GM18526 (cell line): ENCODE data around the gene SRR.

Source experiments
- POLR2A ChIP-seq: IDR thresholded peaks from 3 replicates; pipeline ENCODE4 v1.6.1; 2011; ENCODE audit not compliant: insufficient read length; ENCODE audit errors: extremely low read depth

The SRR gene

DNA sequence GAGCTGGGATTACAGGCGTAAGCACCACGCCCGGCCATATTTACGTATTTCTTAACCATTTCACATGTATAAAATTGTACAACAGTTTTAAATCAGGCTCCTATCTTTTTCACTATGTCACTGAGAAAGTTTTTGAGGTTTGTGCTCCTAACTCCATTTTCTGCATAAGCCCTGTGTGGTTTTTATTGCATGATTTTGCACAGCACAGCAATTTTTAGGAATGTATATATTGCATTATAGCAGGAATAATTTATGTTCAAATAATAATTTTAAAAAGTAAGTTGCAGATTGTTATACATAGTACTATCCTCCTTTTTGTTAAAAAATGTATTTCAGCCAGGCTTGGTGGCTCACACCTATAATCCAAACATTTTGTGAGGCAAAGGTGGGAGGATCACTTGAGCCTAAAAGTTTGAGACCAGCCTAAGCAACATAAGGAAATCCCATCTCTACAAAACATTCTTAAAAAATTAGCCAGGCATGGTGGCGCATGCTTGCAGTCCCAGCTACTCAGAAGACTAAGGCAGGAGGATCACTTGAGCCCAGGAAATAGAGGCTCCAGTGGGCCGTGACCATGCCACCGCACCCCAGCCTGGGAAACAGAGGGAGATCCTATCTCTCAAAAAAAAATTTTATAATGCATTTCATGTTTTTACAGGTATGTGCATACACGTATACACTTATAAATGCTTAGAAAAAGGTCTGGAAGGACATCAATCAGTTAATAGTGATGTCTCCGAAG is 26.1 kb upstream of the SRR start:
- TF ChIP-seq POLR2A, result no peak

DNA sequence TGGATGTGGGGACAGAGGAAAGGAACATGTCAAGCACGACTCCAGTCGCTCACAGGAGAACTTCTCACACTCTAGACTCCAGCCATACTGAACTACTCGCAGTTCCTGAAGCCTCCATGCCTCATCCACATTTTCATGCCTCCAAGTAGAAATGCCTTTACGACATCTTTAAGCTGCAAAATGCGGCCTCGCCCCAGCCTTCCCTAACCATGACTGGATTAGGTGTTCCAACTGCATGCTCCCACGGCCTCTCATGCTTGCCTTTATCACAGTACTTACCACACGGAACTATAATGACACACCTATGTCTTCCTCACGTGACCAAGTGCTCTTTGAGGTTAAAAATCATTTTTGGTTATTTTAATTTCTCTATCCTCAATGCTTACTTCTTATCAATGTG is 24.0 kb upstream of the SRR start:
- no peak for TF ChIP-seq POLR2A

DNA sequence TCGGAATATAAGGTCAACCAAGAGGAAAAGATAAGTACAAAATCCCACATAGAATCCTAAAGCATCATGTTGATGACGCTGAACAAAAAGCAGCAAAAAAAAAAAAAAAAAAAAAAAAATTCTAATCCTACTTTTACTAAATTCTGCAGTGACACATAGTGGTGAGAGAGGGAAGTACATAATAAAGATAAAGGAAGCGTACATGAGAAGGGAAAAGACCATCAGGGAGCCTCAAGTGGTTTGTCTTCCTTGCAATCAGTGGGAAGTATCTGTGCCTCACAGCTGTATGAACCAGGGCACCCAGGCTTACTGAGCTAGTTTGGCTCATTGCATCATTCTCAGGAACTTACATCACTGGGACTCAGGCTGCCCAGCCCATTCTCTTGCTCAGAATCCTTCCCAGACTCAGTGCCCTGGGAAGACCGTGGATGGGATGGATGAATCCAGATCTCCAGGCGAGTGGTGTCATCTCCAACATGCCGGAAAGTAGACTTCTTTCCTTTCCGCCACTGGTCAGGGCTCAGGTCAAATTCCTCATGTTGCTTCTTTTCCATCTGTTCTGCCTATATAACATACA is 21.4 kb upstream of the SRR start:
- no peak for TF ChIP-seq POLR2A

DNA sequence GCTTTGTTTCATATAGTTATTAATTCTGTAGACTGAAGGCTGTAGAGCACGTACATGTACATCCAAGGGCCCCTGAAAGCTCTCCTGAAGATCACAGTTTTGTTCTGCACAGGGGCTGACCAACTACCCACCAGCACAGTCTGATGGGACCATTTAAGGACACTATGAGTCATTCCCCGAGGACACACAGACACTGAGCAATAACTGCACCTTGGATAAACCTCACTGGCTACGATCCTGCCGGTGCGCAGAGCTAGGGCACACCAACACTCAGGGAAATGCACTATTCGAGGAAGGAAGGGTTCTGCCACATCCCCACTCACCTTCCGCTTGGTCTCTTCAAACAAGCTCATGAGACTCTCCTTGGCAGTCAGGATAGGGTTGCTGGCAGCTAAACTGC is 20.4 kb upstream of the SRR start:
- TF ChIP-seq POLR2A, result no peak

DNA sequence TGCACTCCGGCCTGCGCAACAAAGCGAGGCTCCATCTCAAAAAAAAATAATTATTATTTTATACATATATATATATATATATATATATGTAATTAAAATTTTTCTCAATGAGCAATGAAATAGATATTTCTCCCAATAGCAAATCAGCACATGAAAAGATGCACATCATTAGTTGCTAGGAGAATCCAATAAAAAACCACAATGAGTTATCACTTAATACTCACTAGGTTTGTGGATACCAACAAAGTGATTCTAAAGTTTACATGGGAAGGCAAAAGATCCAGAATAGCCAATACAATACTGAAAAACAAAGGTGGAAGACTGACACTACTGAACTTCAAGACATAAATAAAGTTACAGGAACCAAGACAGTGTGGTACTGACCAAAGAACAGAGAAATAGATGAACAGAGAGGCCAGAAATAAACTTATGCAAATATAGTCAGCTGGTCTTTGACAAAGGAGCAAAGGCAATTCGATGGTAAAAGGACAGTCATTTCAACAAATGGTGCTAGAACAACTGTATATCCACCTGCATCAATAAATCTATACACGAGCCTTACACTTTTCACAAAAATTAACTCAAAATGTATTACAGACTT is 13.8 kb upstream of the SRR start:
- no peak for TF ChIP-seq POLR2A

DNA sequence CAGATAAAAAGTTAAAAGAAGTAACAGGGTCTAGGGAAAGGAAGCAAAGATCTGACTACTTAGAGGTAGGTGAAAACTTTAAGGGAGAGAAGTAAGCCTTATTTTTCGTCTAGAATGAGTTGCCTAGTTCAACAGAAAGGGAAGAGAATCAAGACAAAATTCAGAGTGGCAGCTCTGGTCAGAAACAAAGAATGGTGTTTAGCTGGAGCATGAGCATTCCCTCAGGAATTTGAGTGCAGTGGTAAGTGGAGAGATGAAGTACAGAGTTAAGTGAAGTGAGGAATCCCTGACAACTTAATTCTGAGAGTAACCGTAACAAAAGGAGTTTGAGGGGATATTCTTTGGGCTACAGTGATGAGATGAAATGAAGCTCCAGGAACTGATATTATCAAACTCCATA is 11.7 kb upstream of the SRR start:
- no peak for TF ChIP-seq POLR2A

DNA sequence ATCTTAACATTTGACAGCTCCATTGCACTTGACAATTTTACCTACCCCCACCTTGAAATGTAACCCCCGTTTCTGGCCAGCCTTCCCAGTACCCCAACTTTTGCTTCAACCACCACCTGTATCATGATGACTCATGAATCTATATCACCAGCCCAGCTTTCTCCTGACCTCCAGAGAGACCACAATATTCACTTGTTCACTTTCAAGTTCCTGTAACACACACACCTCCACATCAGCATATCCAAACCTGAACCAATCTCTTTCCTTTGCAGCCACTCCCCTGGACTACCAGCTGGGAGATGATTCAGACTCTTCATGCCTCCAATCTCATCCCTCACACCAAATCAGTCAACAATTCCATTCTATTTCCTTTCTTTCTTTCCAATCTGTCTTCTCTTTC is 8.2 kb upstream of the SRR start:
- no peak for TF ChIP-seq POLR2A

GRCh38 chr17:2297023-2297422 is 6.7 kb upstream of the SRR start:
- TF ChIP-seq POLR2A, result no peak

GRCh38 chr17:2299136-2299535 is 4.6 kb upstream of the SRR start:
- no peak for TF ChIP-seq POLR2A

- TF ChIP-seq POLR2A, result no peak
These were observed 4.0 kb upstream of the SRR start for GRCh38 chr17:2299756-2300155.

DNA sequence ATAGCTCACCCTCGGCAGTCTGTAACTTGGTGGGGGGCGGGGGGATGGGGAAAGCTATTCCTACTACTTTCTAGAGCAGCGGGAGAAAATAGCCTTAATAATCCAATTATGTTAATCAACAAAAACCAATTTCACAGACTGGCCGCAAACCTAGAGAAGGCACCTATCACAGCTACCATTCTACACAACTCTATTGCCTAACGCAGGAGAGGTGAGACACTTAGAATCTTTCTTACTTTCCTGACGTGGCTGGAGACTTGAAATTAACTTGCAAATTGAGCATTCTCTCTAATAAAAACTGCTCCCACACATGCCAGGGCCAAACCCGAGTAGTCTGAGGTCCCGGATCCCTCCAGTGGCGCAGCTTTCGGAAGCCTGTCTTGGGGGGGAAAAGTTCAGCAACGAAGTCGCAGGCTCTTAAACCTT is 959 bp upstream of the SRR start:
- no peak for TF ChIP-seq POLR2A

DNA sequence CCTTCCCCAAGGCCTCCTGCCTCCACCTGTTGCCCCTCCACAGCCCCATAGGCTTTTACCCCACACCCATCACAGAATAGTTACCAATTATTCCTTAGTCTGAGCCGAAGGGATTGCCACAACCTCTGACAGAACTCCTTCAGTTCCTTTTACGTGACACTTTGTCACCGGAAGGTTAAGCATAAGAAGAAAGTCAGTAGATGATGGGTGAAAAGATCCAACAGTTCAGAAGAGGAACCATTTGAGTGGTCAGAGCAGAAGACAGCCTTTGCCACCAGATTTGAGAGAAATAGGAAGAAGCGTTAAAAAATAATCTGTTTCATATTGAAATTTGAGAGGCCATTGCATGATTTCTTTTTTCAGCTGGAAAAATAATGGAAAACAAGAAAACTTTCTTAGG is 1.2 kb downstream of the SRR start:
- TF ChIP-seq POLR2A, result no peak

DNA sequence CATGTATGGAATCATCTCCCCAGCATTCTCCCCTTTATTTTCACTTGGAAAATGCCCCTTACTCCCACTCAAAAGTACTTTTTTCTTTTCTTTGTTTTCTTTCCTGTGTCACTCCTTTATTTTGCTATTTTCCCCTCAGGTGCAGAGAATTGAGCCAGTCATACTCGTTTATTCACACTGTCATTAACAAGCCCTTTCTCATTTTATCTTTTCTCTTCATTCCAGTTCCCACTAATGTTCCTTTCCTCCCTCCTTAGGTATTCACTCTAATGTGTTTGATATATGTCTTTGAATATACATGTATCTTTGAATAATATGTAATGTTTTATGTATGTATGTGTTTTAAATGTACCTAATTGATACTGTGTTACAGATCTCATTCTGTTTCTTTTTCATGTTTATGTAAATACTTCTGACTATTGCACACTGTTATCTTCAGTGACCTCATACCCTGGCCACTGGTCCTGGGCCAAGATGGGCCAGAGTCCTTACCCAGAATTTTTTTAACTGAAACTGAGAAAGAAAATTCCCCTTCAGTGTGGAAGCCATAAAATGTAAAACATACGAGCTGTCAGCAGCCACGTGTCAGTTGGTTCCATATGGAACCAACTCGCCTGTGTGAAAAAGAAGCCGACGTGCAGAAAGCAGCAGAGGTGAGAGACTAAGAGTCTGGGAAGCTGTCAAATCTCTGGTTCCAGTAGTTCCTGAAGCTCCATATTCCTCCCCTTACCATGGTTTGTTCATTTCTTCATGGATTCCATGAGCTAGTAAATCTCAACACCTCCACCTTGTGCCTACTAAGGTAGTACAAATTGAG is 5.8 kb downstream of the SRR start:
- no peak for TF ChIP-seq POLR2A

DNA sequence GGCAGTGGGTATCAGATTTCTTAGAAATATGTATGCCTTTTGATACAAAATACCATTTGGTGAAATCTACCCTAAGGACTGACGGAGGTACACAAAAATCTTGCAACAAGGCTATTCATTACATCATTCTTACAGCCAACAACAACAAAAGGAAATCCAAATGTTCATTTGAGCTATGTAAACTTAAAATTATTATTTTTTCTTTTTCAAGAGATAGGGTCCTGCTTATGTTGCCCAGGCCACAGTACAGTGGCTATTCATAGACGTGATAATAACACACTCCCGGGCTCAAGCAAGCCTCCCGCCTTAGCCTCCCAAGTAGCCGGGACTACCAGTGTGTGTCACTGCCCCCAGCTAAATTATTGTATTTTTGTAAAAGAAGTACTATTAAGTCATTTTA is 9.0 kb downstream of the SRR start:
- TF ChIP-seq POLR2A, result no peak

GRCh38 chr17:2317796-2318195 is 14.0 kb downstream of the SRR start:
- no peak for TF ChIP-seq POLR2A

DNA sequence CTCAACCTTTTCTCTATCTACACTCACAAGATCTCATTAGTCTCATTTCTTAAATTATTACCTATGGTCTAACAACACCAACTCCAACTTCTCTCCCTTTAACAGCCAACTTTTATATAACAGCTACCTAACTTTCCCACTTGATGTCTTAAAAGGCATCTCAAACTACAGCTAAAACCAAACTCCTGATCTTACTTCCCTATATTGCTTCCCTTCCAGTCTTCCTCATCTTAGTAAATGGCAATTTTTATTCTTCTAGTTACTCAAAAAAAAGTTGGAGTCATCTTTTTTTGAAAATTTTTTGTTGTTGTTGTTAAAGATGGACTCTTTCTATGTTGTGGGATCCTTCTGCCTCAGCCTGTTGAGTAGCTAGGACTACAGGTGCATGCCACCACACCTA is 15.3 kb downstream of the SRR start:
- no peak for TF ChIP-seq POLR2A

DNA sequence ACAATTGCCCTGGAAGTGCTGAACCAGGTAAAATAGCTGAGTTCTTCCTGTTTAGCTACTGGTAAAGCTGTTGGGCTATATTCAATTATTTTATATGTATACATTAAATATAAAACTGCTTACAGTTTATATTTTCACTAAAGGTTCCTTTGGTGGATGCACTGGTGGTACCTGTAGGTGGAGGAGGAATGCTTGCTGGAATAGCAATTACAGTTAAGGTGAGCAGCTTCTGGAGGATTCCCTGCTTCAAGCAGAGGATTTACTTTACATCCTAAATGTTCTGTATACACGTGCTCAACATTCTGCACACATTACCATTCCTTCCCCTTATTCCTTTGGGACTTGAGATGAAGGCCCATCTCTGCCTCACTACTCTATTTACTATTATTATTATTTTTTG is 17.6 kb downstream of the SRR start:
- no peak for TF ChIP-seq POLR2A
